Heart right ventricle (tissue), 16 donors: ENCODE measurements around the gene CYTH2. TPM values are rescaled to one million over a fixed set of nuclear protein-coding genes. Genes with fewer than 3 reads are reported as not detected.

Experiments
- ATAC-seq, 8 donors: fragments of 200-7000 bp; cut with Tn5 transposase; one replicate each; pipeline ENCODE4 v1.9.1; 2020; ENCODE audit warnings: mild to moderate bottlenecking in 8 of 8, moderate library complexity in 8 of 8, moderate number of reproducible peaks in 1 of 8
- DNase-seq, 2 donors: peaks; one replicate each; pipeline ENCODE4 v3.0.0-alpha.2; 2020
- H3K27ac ChIP-seq, 10 donors: fragments of 200-600 bp; sonication (generic) in 2 of 10; one replicate each; pipeline versions ENCODE4 v1.5.0 to v1.8.0; 2020 to 2022; ENCODE audit warnings: mild to moderate bottlenecking in 3 of 10
- H3K27me3 ChIP-seq, 7 donors: fragments of 200-600 bp; one replicate each; pipeline ENCODE4 v1.8.0; 2021 to 2022; ENCODE audit warnings: mild to moderate bottlenecking in 2 of 7
- H3K36me3 ChIP-seq, 9 donors: fragments of 200-600 bp; sonication (generic) in 1 of 9; one replicate each; pipeline versions ENCODE4 v1.5.0 to v1.8.0; 2020 to 2022; ENCODE audit warnings: mild to moderate bottlenecking in 2 of 9
- H3K4me1 ChIP-seq, 9 donors: fragments of 200-600 bp; sonication (generic) in 1 of 9; one replicate each; pipeline versions ENCODE4 v1.5.0 to v1.8.0; 2020 to 2022; ENCODE audit warnings: mild to moderate bottlenecking in 4 of 9
- H3K4me3 ChIP-seq, 10 donors: fragments of 200-600 bp; sonication (generic) in 2 of 10; one replicate each; pipeline versions ENCODE4 v1.5.0 to v1.8.0; 2020 to 2022; ENCODE audit warnings: mild to moderate bottlenecking in 7 of 10, moderate library complexity in 2 of 10
- H3K9me3 ChIP-seq, 11 donors: fragments of 200-600 bp in 10 of 11; sonication (generic) in 2 of 11; one replicate each; pipeline versions ENCODE4 v1.5.0 to v1.8.0; 2013 to 2022; ENCODE audit warnings: mild to moderate bottlenecking in 2 of 11, control low read depth in 1 of 11, moderate library complexity in 1 of 11
- CTCF ChIP-seq, 9 donors: fragments of 200-600 bp; sonication (generic) in 2 of 9; IDR thresholded peaks; one replicate each; pipeline versions ENCODE4 v1.5.0 to v1.8.0; 2021 to 2022; ENCODE audit warnings: antibody characterized with exemption in 9 of 9, mild to moderate bottlenecking in 5 of 9, moderate library complexity in 1 of 9
- WGBS, 2 donors: extraction: QIAGEN DNeasy Blood & Tissue Kit; methylation state at CpG; one replicate each; pipeline ENCODE4 v1.1.7; 2013; ENCODE audit warnings: inconsistent platforms in 1 of 2; 5-methylcytosine and 5-hydroxymethylcytosine counted together
- intact Hi-C, 10 donors: fragments of 100-400 bp; cut with DNase I; formaldehyde crosslinking; loops; one replicate each; pipeline versions ENCODE4 v1.11.1 to v1.14.2; 2022
- polyA plus RNA-seq, 2 donors: library from polyadenylated mRNA; stranded (reverse); fragments of 200-250 nt; gene quantifications; one replicate each; pipeline ENCODE4 v1.2.3, GENCODE V29; 2013
- total RNA-seq, 10 donors: library from RNA; stranded (reverse); fragmentation: NEBNext Ultra II Directional in 3 of 10; extraction: Animal tissue kit (Norgen Biotek cat#: 25700) in 3 of 10; gene quantifications; one replicate each; pipeline versions ENCODE4 v1.2.1 to v1.2.4, GENCODE V29; 2021 to 2023
- donor health status: Arrhythmogenic right ventricular cardiomyopathy.
- donor health status: ischemic (EF 13 %, LVEDD 7.1; RV severe dilation, severe dysfunction).
- donor health status: healthy with polysubstance abuse.
- donor health status: DM: no; HTN: yes; CAD: no.
- donor health status: DM: no; HTN: no; CAD: no.
- donor health status: ischemic (EF 25% LVEDD 6.9; RV normal size, moderate dysfunction).
- donor health status: ischemic (EF 25% LVEDD 5.7; RV mildly dilated, moderate dysfunction).
- donor health status: healthy.
- donor health status: DM: yes; HTN: yes; CAD: no.
- donor health status: Ischemic cardiomyopathy.
- donor health status: ischemic (EF 35%, LVEDD 5.7; RV mildly dilated, moderate dysfunction).
- donor health status: nonischemic (EF 11% LVEDD 7.7; RV severe dilation, severe dysfunction).
- donor health status: DM: yes; HTN: yes; CAD: no.
- donor health status: PGD.
- donor health status: ischemic (EF 29% LVEDD 5.4; RV normal size, mild dysfunction).
- donor health status: nonischemic (EF 23%, LVEDD 6.1; RV moderate dilation, normal function).

The CYTH2 gene
- total and polyA plus RNA-seq, 12 donors: 25.8 to 41.9 (median 32.2) TPM

GRCh38 chr19:48502350-48503018, 33.3 kb downstream of the CYTH2 start:
- no peak overlapping the region for H3K27ac ChIP-seq
- no peaks in the 10 kb centered on the region for H3K9me3 ChIP-seq
- no peaks in the 10 kb centered on the region for H3K36me3 ChIP-seq
- TF ChIP-seq CTCF (IDR thresholded peaks at IDR 0.05): no peak
- H3K4me3 ChIP-seq: no peak overlapping the region
- intact Hi-C loops: no loop called here
- DNase-seq (no peak), ATAC-seq (no peak)
- peaks cover 0 to 25% (median 2%) of the 10 kb centered on the region in 9 donors for H3K4me1 ChIP-seq
- peaks cover 9 to 54% (median 51%) of the 10 kb centered on the region in 7 donors for H3K27me3 ChIP-seq
- WGBS, 2 donors: 30 to 32% methylated on average over 27 of the region's 27 CpGs

DNA sequence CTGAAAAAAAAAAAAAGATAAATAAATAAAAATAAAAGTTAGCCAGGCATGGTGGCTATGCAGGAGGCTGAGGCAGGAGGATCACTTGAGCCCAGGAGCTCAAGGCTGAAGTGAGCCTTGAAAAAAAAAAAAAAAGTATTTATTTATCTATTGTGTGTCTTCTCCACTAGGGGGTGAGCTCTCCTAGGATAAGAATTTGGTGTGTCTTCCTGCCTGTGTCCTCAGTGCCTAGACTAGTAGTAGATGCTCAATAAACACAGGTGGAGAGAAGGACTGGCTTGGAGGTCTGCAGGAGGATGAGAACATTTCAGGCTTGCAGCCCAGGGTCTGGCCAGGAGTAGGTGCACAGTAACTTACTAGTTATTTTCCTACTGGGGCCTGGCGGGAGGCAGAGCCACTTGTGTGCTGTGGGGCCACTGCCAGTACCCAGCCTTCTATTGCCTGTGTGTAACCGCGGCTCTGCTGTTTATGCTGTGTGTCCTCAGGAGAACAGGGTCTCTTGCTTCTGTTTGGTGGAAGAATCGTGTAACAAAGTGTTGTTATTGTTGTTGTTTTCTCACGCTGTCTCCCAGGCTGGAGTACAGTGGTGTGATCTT, 37.1 kb downstream of the CYTH2 start:
- Histone ChIP-seq H3K27me3 (peaks cover 3 to 34% (median 22%) of the 10 kb centered on the region in 7 donors), H3K4me1 (peaks cover 0 to 13% (median 8%) of the 10 kb centered on the region in 9 donors), H3K4me3 (no peak overlapping the region), H3K36me3 (no peaks in the 10 kb centered on the region), H3K9me3 (no peaks in the 10 kb centered on the region), H3K27ac (no peak overlapping the region)
- TF ChIP-seq CTCF (IDR thresholded peaks at IDR 0.05): peak; percentile 9 to 52 (median 41)
- DNase-seq (no peak), ATAC-seq (no peak)
- 88% methylated on average over 5 of the region's 5 CpGs for WGBS, 2 donors
- intact Hi-C loops: loop anchor here in 6 of 10 donors (1.0 to 5.0 kb wide), 3 partner anchors 76 to 81 kb away; no protein-coding TSS in a partner anchor

DNA sequence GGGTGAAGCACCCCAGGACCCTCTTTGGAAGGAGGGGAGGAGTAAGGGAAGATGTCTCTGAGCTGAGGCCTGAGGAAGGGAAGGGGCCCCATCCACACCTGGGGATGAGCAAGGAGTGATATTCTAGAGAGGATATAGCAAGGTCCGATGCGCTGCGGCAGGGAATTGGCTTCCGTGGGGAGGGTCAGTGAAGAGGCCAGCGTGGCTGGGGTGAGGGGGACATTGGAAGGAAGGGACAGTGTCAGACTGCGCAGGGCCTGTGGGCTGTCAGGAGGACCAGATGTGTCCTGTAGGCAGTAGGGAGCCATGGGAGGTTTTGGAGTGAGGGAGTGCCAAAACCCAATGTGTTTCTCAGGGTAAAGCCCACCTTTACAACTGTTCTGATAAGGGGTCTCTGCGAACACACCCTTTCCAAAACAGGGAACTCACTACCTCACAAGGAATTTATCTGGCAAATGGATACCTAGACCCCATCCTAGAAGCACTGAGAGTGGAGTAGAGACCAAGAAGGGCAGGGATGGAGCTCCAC, 38.8 kb downstream of the CYTH2 start:
- H3K36me3 ChIP-seq: no peaks in the 10 kb centered on the region
- DNase-seq (no peak), ATAC-seq (no peak)
- H3K9me3 ChIP-seq: no peaks in the 10 kb centered on the region
- peaks cover 0 to 15% (median 6%) of the 10 kb centered on the region in 9 donors for H3K4me1 ChIP-seq
- no peak overlapping the region for H3K27ac ChIP-seq
- intact Hi-C loops: loop anchor here in 5 of 10 donors (5.0 kb wide), 2 partner anchors 74 to 79 kb away; no protein-coding TSS in a partner anchor
- 76 to 90% methylated on average over 7 of the region's 7 CpGs for WGBS, 2 donors
- no peak for TF ChIP-seq CTCF (IDR thresholded peaks at IDR 0.05)
- no peak overlapping the region for H3K4me3 ChIP-seq
- peaks cover 4 to 38% (median 24%) of the 10 kb centered on the region in 7 donors for H3K27me3 ChIP-seq

GRCh38 chr19:48508729-48509411, 39.7 kb downstream of the CYTH2 start:
- intact Hi-C loops: loop anchor here in 5 of 10 donors (5.0 kb wide), 2 partner anchors 73 to 78 kb away; no protein-coding TSS in a partner anchor
- no peaks in the 10 kb centered on the region for H3K9me3 ChIP-seq
- TF ChIP-seq CTCF (IDR thresholded peaks at IDR 0.05): no peak
- ATAC-seq (no peak), DNase-seq (no peak)
- H3K27ac ChIP-seq: no peak overlapping the region
- peaks cover 0 to 24% (median 11%) of the 10 kb centered on the region in 9 donors for H3K4me1 ChIP-seq
- no peak overlapping the region for H3K4me3 ChIP-seq
- 80 to 83% methylated on average over 32 of the region's 32 CpGs for WGBS, 2 donors
- peaks cover 4 to 46% (median 32%) of the 10 kb centered on the region in 7 donors for H3K27me3 ChIP-seq
- no peaks in the 10 kb centered on the region for H3K36me3 ChIP-seq
